ENCODE data around the gene MAS1.

MAS1 gene

DNA sequence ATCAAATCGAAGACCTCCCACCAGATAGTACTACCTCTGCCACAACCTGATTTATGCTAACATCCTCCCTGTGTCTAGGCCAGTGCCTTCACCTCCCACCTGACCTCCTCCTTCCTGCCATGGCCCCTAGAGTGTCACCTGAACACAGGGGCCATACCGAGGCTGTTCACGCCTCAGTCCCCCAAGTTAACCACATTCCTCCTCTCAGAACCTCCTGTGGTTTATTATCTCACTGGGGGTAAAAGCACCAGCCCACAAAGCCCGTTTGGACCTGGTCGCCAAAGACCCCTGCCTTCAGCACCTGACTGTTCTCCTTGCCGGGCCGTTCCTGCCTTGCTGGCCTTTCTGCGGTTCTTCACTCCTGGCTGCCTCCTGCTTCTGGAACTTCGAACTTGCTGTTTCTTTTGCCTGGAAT lies 13.7 kb downstream of the MAS1 start:
- TF ChIP-seq, protein P1, sequence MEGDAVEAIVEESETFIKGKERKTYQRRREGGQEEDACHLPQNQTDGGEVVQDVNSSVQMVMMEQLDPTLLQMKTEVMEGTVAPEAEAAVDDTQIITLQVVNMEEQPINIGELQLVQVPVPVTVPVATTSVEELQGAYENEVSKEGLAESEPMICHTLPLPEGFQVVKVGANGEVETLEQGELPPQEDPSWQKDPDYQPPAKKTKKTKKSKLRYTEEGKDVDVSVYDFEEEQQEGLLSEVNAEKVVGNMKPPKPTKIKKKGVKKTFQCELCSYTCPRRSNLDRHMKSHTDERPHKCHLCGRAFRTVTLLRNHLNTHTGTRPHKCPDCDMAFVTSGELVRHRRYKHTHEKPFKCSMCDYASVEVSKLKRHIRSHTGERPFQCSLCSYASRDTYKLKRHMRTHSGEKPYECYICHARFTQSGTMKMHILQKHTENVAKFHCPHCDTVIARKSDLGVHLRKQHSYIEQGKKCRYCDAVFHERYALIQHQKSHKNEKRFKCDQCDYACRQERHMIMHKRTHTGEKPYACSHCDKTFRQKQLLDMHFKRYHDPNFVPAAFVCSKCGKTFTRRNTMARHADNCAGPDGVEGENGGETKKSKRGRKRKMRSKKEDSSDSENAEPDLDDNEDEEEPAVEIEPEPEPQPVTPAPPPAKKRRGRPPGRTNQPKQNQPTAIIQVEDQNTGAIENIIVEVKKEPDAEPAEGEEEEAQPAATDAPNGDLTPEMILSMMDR (IDR thresholded peaks at IDR 0.05; ENCODE audit: low read length, missing control alignments), result no peak
- no peak overlapping the region for H3K4me3 ChIP-seq (replicated peaks; ENCODE audit: low read depth, low read length)
- DNase-seq (ENCODE audit: low read depth), result no peak

DNA sequence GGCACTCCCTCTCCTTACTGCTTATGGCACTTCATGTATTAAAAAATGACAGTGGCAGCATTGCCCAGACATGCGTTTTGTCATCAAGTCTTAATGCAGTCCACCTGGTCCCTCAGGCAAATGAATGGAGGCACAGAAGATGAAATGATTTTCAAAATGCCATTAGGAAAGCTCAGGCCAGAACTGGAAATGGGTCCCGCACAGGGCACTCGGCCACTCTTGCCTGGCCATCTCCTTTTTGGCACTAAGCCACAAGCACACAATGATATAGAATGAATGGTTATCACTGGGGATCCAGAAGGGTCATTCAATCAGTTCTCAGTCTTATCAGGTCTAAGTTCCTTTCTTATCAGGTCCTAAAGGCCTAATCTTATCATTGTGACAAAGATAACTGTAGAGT lies 15.6 kb downstream of the MAS1 start:
- TF ChIP-seq, protein P1 (IDR thresholded peaks at IDR 0.05; ENCODE audit: low read length, missing control alignments), result no peak
- DNase-seq (ENCODE audit: low read depth), result no peak
- no peak overlapping the region for H3K4me3 ChIP-seq (replicated peaks; ENCODE audit: low read depth, low read length)

DNA sequence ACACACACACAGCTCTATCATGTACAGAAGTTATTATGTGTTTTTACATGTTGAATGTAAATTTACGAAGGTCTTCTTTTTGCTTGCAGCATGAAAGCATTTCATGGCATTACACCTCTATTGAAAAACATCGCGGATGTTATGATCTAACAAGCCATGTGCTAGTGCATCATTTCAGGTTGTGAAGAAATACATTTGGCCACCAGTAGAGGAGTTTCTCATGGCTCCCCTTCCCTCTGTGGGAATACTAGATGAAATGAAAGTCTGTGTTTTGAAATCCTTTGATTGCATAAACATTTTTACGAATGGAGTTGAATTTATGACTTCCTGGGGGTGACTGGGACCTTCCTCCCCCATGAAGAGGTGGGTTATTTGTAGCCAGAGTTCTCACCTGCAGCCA lies 17.7 kb downstream of the MAS1 start:
- H3K4me3 ChIP-seq (replicated peaks; ENCODE audit: low read depth, low read length), result no peak overlapping the region
- DNase-seq (ENCODE audit: low read depth), result peak; percentile 27
- TF ChIP-seq, protein P1 (IDR thresholded peaks at IDR 0.05; ENCODE audit: low read length, missing control alignments), result no peak

DNA sequence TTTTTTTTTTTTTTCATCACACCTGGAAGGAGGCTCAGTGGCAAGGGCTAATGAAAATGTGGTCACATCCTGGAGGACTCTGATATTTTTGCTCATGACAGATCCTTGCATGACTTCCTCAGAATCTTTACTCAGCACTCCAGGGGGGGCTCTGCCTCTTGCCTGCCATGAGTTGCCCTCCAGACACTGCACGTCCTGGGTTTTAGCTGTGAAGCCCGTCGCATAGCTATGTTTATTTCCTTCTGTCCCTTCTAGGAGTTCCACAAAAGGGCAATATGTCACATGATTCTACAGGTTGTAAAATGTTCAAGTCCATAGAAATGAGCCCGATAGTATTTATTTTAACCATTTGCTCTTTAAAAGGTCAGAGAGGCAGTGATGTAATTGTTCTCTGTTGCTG lies 18.2 kb downstream of the MAS1 start:
- H3K4me3 ChIP-seq (replicated peaks; ENCODE audit: low read depth, low read length), result no peak overlapping the region

DNA sequence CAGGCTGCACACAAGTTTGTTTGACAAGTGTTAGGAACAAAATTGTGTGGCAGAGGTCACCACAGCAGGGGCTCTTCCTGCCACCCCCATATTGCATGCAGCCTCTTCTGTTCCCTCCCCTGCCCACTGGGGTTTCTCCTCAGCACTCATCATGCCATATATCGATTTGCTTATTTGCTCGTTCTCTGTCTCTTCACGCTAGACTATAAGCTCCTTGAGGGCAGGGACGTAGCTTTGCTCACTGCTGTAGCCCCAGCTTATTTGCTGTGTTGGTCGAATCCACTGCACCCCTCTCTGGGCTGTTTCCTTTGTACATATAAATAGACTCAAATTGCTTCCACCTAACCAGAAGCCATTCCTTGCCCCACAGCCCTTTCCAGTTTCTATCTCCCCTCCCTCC lies 19.6 kb downstream of the MAS1 start:
- TF ChIP-seq, protein P1 (IDR thresholded peaks at IDR 0.05; ENCODE audit: low read length, missing control alignments), result no peak
- H3K4me3 ChIP-seq (replicated peaks; ENCODE audit: low read depth, low read length), result no peak overlapping the region
- DNase-seq (ENCODE audit: low read depth), result no peak

More for the DNA sequence above, 18.2 kb downstream of the MAS1 start:
- DNase-seq (ENCODE audit: low read depth), result no peak
- TF ChIP-seq, protein P1 (IDR thresholded peaks at IDR 0.05; ENCODE audit: low read length, missing control alignments), result no peak

DNA sequence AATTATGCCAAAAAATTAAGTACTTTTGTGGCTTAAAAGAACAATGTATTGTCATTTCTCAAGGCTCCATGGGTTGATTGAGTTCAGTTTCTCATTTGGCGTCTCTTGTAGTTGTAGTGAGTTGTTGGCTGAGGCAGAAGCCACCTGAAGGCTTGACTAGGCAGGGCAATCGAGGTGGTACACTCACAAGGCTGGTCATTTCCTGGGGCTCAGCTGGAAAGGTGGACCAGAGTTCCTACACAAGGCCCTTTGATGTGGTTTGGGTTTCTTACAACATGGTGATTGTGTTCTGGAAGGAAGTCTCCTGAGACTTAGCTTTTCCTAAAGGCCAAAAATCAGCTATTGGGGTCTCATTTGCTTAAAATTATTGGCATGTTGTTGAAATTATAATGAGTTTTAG lies 22.6 kb downstream of the MAS1 start:
- no peak overlapping the region for H3K4me3 ChIP-seq (replicated peaks; ENCODE audit: low read depth, low read length)
- DNase-seq (ENCODE audit: low read depth), result no peak
- TF ChIP-seq, protein P1 (IDR thresholded peaks at IDR 0.05; ENCODE audit: low read length, missing control alignments), result no peak

DNA sequence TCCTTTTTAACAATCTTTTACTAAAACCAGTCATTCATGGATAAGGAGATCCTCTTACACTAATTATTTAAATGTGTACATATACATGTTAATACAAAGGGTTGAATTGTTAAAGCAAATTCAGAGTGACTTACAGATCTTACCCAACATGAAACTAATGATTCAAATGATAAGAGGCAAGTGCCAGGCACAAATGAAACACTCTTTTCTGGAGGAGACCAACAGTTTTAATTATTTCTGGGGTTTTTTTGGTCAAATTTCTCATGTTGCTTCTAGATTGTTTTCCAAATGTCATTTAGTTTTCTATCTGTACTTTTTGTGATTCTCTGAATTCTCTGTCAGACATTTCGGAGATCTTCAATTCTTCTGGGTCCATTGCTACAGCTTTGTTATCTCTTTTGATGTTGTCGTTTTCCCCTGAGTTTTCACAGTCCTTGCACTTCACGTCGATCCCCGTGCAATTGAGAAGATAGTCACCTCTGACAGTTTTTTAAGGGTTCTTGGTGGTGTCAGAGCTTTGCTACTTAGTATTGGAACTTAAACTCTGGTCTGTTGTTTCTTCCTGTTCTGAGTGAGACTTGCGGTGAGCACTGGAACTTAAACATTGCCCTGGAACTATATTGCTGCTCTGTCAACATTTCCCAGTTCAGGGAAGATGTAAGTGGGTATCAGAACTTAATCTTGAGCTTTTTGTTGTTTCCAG lies 23.2 kb downstream of the MAS1 start:
- DNase-seq (ENCODE audit: low read depth), result no peak
- TF ChIP-seq, protein P1 (IDR thresholded peaks at IDR 0.05; ENCODE audit: low read length, missing control alignments), result no peak
- H3K4me3 ChIP-seq (replicated peaks; ENCODE audit: low read depth, low read length), result no peak overlapping the region
